Esophagus muscularis mucosa (tissue), 3 donors: Measurements from ENCODE around the gene DMTF1.

Experiments
- CTCF ChIP-seq, 3 experiments: fragments of 200-600 bp in 2 of 3; fragments of 450-650 bp in 1 of 3; sonication (generic) in 2 of 3; IDR thresholded peaks; one replicate each; pipeline ENCODE4 v1.5.1; 2017 to 2019; ENCODE audit warnings: antibody characterized with exemption in 3 of 3, mild to moderate bottlenecking in 2 of 3, moderate library complexity in 1 of 3
- POLR2A ChIP-seq: fragments of 450-650 bp; IDR thresholded peaks from one replicate; pipeline ENCODE4 v1.6.1; 2017; ENCODE audit warnings: antibody characterized with exemption, moderate library complexity, mild to moderate bottlenecking, low read depth

DNA sequence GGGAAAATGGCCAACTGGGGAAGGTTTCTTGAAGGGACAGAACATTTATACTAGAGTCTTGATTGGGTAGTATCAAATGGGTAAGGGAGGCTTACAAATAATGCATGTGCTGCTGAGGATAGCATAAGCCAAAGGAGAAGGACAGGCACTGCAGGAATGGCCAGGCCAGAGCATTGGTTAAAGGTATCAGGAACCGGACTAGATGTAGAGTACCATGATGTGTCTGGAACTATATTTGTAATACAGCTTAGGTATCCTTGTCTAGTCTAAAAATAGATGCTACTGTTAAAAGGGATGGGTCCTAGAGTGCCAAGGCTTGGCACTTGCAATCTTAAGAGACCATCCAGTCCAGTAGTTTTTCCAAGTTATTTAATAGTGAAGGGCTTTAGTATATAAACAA lies 47.0 kb downstream of the DMTF1 start:
- TF ChIP-seq CTCF (IDR thresholded peaks at IDR 0.05): no peak
- TF ChIP-seq POLR2A: no peak
